Measurements from ENCODE around the gene PRKAR1A. TPM values are rescaled to one million over a fixed set of nuclear protein-coding genes. Genes with fewer than 3 reads are reported as not detected.

The PRKAR1A gene
- total and polyA plus RNA-seq, 9 donors: 137 to 501 (median 375) TPM

- TF ChIP-seq POLR2A (IDR thresholded peaks at IDR 0.05) (no peak), CTCF (IDR thresholded peaks at IDR 0.05) (peak in 2 of 3 donors; percentile 27 to 33)
- 55 to 61% (median 60%) methylated on average over 20 of the region's 20 CpGs for WGBS, 3 donors
- Histone ChIP-seq H3K27ac (no peak overlapping the region), H3K27me3 (no peaks in the 10 kb centered on the region), H3K4me3 (no peak overlapping the region), H3K4me1 (ENCODE audit: insufficient read depth) (no peaks in the 10 kb centered on the region), H3K36me3 (no peaks in the 10 kb centered on the region), H3K9me3 (no peaks in the 10 kb centered on the region)
- peak in 2 of 5 donors; percentile 31 to 39 for DNase-seq
- intact Hi-C loops (cut with DNase I): loop anchor here in 3 of 4 donors (5.0 to 10.0 kb wide), 4 partner anchors 55 to 222 kb away; partner anchors contain the start of gene FAM20A (in 1 of the 3)
These were observed 27.6 kb downstream of the PRKAR1A start for GRCh38 chr17:68539548-68540467.

- intact Hi-C loops (cut with DNase I): loop anchor here in 3 of 4 donors (5.0 to 10.0 kb wide), 2 partner anchors 214 to 221 kb away; no protein-coding TSS in a partner anchor
- WGBS, 3 donors: 89 to 90% (median 90%) methylated on average over 8 of the region's 8 CpGs
- no peak for TF ChIP-seq EP300 (IDR thresholded peaks at IDR 0.05)
- TF ChIP-seq CTCF (IDR thresholded peaks at IDR 0.05): no peak
- TF ChIP-seq POLR2A (IDR thresholded peaks at IDR 0.05): no peak
- Histone ChIP-seq H3K4me1 (ENCODE audit: insufficient read depth) (no peaks in the 10 kb centered on the region), H3K27me3 (no peaks in the 10 kb centered on the region), H3K9me3 (no peaks in the 10 kb centered on the region), H3K27ac (no peak overlapping the region), H3K4me3 (no peak overlapping the region), H3K36me3 (no peaks in the 10 kb centered on the region)
- DNase-seq: no peak
These were observed 28.8 kb downstream of the PRKAR1A start for GRCh38 chr17:68540981-68541380.

GRCh38 chr17:68541816-68542215 is 29.6 kb downstream of the PRKAR1A start:
- Histone ChIP-seq H3K4me3 (no peak overlapping the region), H3K27me3 (no peaks in the 10 kb centered on the region), H3K36me3 (no peaks in the 10 kb centered on the region), H3K27ac (no peak overlapping the region), H3K9me3 (no peaks in the 10 kb centered on the region), H3K4me1 (ENCODE audit: insufficient read depth) (no peaks in the 10 kb centered on the region)
- no peak for TF ChIP-seq EP300 (IDR thresholded peaks at IDR 0.05)
- no peak for TF ChIP-seq CTCF (IDR thresholded peaks at IDR 0.05)
- no peak for TF ChIP-seq POLR2A (IDR thresholded peaks at IDR 0.05)
- DNase-seq: no peak
- intact Hi-C loops (cut with DNase I): loop anchor here in 3 of 4 donors (5.0 to 10.0 kb wide), 2 partner anchors 213 to 220 kb away; no protein-coding TSS in a partner anchor
- WGBS, 3 donors: 83 to 85% (median 85%) methylated on average over 6 of the region's 6 CpGs

GRCh38 chr17:68542698-68543463 is 30.7 kb downstream of the PRKAR1A start:
- intact Hi-C loops (cut with DNase I): loop anchor here in 3 of 4 donors (5.0 to 10.0 kb wide), 2 partner anchors 212 to 219 kb away; no protein-coding TSS in a partner anchor
- DNase-seq: no peak
- H3K27me3 ChIP-seq: no peaks in the 10 kb centered on the region
- H3K4me1 ChIP-seq (ENCODE audit: insufficient read depth): no peaks in the 10 kb centered on the region
- no peaks in the 10 kb centered on the region for H3K9me3 ChIP-seq
- H3K36me3 ChIP-seq: no peaks in the 10 kb centered on the region
- no peak overlapping the region for H3K4me3 ChIP-seq
- WGBS, 3 donors: 95 to 97% (median 96%) methylated on average over 13 of the region's 13 CpGs
- TF ChIP-seq EP300 (IDR thresholded peaks at IDR 0.05) (no peak), CTCF (IDR thresholded peaks at IDR 0.05) (no peak), POLR2A (IDR thresholded peaks at IDR 0.05) (no peak)
- H3K27ac ChIP-seq: no peak overlapping the region
